ENCODE results near the gene BMP8B. TPM values are rescaled to one million over a fixed set of nuclear protein-coding genes. Genes with fewer than 3 reads are reported as not detected.

The BMP8B gene
- total RNA-seq, 1 donor from 2014 or later, result 0.17 TPM

- DNase-seq, result peak; percentile 78
These were observed 68.3 kb downstream of the BMP8B start for GRCh38 chr1:39720094-39720999.

DNA sequence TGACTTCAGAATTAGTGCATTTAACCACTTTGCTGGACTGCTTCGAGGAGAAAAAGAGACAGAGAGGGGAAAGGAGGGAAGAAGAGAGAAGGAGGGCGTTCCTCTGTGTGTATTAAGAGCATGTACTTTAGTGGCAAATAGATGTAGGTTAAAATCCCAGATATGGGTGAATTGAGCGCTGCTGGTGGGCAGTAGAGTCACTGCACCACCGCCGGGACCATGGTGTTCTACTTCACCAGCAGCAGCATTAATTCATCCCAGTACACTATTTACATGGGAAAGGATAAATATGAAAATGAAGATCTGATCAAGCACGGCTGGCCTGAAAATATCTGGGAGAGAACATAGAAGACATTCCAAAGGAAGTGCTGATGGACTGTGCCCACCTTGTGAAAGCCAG, 70.9 kb downstream of the BMP8B start:
- DNase-seq, result no peak

DNA sequence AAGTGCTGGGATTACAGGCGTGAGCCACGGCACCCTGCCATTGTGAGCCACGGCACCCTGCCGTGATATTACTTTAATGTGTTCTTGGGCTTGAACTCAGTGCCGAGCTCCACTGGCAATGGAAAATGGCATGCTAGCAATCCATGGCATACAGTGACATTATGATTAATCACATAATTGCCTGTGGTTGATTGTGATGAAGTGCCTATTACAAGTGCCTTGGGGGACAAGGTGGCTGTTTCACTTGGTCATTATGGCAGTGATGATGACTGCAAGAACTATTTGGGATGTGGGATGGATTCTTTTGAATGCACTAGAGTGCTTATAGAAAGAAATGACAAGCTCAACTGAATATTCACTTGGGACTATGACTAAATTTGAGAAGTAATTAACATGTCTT, 75.1 kb downstream of the BMP8B start:
- DNase-seq, result no peak

GRCh38 chr1:39711966-39712340, 76.7 kb downstream of the BMP8B start:
- DNase-seq, result no peak

DNA sequence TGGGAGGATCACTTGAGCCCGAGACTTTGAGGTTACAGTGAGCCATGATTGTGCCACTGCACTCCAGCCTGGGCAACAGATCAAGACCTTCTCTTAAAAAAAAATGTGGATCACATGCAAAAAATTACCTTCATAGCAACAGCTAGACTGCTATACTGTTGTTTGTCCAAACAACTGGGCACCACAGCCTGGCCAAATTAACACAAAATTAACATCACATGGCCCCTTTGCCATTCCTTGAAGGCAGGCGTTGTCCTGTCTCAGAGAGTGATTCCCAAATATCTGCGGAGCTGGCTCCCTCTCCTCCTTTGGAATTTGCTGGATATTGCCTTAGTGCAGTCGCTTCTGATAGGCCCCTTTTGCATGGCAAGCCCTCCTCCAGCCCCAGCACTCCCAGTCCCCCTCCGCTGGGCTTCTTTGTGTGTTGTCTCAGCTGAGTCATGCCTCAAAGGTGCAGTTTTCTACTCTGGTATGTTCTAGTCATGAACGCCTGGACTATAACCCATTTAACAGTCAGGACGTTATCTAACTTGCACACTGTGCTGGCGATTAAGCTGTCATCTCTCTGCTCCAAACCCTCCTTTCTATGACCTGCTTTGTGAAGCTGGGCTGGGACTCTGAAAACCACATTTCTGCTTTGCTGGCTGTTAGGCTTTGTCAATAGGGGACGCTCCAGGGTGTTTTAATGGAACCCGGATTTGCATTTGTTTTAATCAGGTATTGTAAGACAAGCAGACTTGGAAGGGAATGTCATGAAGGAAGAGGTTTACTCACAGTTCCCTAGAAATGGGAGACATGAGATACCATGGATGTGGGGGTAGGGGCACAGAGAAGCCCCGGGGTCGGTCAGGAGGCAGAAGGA, 77.3 kb downstream of the BMP8B start:
- no peak for DNase-seq

GRCh38 chr1:39707506-39707905, 81.2 kb downstream of the BMP8B start:
- DNase-seq, result no peak

Other genes with a start within 250 kb of the BMP8B start
- gene PABPC4, start 212.1 kb downstream of the BMP8B start, total RNA-seq, result 152 and 323 TPM in 2 replicates
- gene HEYL, start 149.2 kb downstream of the BMP8B start, total RNA-seq, result under 0.01 and 0.14 TPM in 2 replicates
- not detected in 2 replicates for gene NT5C1A, start 116.8 kb downstream of the BMP8B start, total RNA-seq
- under 0.01 TPM in 1 of 2 replicates, not detected in the other for gene HPCAL4, start 97.4 kb downstream of the BMP8B start, total RNA-seq
- 37.4 and 41.7 TPM in 2 replicates for gene PPIE, start 50.0 kb downstream of the BMP8B start, total RNA-seq
- 2.9 and 7.0 TPM in 2 replicates for gene OXCT2, start 17.5 kb downstream of the BMP8B start, total RNA-seq
- 17.3 and 19.4 TPM in 2 replicates for gene TRIT1, start 94.6 kb upstream of the BMP8B start, total RNA-seq
- gene MYCL, start 113.1 kb upstream of the BMP8B start, total RNA-seq, result 0.17 and 0.28 TPM in 2 replicates
- 0.42 TPM in 1 of 2 replicates, not detected in the other for gene MFSD2A, start 166.3 kb upstream of the BMP8B start, total RNA-seq

All from dermis blood vessel endothelial cell (primary cell).